HG03457 (cell line): ENCODE measurements around the gene FAM83B.
"Not testable (repeated sequence)": the region's sequence is repeated elsewhere in the genome, so short reads cannot be mapped to it uniquely, and the experiment has no call there.

Experiments
- ATAC-seq: cut with Tn5 transposase; IDR thresholded peaks from one replicate; pipeline ENCODE4 v1.9.1; 2021; ENCODE audit warnings: moderate number of reproducible peaks; ENCODE audit not compliant: unreplicated experiment

Gene FAM83B

DNA sequence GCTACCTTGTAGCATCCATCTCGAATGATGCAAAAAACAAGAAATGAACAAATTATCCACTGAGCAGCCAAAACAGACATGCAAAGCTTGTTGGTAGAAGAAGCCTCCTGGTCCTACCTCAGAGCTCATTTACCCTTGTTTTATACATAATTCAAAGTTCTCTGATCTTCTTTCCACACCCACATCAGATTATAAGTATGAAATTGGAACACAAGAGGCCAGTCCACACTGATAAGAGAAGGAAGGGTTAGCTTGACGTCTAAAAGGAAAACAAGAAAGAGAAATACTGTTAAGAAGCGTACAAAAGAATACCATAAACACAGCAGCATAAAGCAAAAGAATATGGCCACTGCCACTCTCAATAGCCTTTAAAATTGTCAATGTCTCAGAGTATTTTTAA lies 49.7 kb downstream of the FAM83B start:
- no peak for ATAC-seq

DNA sequence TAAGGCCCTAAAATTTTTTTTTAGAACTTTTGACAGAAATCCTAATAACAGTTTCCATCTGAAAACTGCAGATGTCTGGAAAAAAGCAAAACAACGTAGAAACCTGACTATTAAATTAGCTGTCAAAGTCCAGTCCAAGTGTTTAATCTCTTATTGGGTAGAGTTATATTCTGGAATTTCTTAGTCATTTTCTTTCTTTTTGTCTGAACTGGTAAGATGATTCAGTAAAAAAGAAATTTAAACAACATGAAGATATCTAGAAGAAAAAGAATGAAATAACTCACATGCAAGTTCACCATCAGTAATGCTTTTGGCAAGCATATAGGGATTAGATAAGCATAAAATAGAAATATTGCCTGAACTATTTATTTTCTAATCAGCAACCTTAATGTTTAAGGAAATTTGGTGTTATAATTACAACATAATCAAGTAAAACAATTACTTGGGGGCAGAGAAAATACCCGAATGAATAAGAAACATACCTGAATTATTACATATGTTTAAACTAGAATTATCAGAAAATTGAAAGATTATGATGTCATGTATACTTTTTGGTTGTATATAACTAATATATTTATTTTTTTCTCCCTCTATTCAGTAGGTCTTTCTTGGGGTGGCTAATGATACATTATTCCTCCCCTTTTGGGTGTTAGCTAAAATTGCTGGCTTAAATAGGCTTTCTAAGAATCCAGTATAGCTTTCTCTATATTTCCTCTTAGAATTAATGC lies 51.1 kb downstream of the FAM83B start:
- no peak for ATAC-seq

DNA sequence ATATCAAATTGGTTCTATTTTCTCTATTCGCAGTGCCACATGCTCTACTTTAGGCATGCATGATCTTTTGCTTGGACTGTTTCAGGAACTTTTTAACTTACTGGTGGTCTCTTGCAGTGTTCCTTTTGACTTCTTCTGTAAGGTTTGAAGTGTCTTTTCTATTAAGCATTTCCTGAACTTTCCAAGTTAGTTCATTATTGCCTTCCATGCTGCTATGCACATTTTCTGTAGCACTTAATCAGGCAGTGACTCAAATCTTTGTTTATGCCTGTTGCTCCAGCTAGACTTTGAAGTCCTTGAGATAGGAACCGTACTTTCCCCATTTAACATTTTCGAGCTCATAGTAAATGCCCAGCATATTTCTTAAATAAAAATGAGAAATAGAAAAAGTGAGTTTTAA lies 52.2 kb downstream of the FAM83B start:
- ATAC-seq: no peak

DNA sequence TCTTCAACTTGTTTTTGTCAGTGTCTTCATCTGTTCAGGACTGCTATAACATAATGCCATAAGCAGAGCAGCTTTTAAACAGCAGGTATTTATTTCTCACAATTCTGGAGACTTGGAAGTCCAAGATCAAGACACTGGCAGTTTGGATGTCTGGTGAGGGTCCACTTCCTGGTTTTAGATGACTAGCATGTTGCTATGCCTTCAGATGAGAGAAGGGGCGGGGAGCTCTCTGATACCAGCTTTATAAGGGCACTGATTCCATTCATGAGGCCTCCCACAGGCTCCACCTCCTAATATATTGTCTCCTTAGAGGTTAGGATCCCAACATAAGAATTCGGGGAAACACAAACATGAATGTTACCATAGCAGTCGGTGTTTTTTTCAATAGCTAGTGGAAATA lies 52.9 kb downstream of the FAM83B start:
- ATAC-seq: no peak

DNA sequence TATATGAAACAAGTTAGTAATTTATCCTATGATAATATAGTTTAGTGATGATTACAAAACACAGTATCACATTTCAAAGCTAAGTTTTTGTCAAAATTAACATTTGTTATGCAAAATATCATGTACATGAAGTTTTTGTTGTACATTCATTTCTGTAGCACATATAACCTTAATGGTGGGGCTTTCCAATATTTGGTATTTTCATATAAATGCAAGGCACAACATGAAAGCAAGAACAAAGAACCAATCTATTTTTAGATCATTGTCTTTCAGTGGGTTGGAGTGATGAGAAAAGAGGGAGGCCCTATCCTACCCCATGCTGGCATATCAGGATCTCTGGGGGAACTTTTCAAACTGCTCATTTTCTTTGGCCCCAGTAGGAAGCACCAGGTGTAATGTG lies 53.4 kb downstream of the FAM83B start:
- ATAC-seq: no peak

DNA sequence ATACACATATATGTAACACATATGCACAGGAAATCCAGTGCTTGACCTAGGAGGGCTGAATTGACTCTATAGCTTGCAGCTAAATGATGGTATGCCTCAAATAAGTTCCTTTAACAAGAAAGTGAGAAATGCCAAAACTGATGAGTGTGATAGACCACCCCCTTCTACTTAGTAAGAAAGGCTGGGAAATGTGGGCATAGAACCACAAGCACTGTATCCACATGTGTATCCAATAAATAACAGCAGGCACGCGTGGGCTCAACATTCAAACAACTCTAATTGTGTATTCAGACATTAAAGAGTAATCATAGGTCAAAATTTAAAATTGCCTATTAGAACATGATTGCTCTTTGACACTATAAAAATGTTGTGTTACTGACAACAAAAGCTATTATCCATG lies 54.1 kb downstream of the FAM83B start:
- no peak for ATAC-seq

DNA sequence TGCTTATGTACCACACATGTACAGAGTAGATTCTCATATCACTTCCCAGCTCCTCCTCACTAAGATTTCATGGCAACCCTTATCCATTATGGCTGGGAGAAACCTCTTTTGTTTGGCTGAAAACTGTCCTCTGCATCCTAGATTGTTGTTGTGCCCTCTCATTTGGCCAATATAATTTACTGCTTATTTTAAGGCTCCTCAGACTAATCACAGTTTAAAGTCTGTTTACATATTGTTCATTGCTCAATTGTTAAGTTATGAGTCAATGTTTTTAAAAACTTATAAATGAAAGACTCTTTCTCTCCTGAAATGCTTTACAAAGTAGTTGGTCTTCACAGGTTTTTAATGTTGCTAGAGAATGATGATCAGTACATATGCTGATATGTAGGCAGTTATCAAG lies 57.3 kb downstream of the FAM83B start:
- no peak for ATAC-seq

DNA sequence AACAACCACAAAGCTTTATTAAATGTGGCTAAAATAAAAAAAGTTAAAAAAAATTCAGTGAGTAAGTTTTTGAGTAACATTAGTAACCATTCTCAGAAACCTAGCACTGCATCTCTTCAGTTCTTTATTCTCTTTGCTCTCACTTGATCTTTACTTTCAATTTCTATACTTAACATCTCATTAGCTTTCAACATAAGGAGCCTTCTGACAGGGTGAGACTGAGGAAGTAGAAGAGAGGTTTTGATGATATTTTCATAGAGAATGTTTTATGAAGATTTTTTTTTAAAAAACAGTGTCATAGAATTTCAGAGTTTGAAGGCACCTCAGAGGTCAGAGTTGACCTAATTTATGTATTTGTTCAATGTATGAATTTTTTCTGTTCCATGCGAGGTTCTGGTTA lies 60.8 kb downstream of the FAM83B start:
- no peak for ATAC-seq

DNA sequence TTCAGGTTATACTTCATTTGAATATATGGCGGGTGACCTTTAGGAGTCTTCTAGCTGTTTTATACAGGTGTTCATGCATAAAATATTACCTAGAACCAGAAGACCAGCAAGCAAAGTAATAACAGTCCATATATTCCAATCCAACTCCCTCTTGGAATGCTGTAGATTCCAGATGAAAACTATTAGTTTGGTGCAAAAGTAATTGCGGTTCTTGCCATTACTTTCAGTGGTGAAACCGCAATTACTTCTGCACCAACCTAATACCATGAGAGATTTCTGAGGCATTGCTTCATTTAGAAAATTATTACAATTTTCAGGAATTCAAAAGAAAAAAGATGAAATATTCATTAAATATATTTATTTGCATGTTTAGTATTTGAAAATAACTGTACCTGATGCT lies 62.6 kb downstream of the FAM83B start:
- ATAC-seq: no peak

DNA sequence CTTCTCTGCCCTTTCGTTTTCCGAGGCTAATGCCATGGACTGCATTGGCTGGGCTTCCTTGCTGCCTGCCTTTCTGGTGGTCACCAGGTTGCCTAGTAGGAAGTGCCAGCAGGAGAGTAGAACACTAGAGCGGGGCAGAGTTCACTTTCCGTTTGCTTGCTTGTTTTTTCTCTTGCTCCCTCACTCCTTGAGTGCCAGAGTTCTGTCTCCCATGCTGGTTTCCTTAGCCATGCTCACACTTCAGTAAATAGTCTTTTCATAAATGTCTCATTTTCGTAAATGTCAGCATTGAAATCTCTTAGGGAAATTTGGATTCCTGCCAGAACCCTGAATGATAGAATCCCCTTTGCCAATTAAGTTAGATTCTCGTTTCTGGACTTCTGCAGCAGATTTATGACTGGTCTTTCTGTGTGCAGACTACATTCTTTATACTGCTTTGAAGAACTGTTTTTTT lies 63.9 kb downstream of the FAM83B start:
- no peak for ATAC-seq

DNA sequence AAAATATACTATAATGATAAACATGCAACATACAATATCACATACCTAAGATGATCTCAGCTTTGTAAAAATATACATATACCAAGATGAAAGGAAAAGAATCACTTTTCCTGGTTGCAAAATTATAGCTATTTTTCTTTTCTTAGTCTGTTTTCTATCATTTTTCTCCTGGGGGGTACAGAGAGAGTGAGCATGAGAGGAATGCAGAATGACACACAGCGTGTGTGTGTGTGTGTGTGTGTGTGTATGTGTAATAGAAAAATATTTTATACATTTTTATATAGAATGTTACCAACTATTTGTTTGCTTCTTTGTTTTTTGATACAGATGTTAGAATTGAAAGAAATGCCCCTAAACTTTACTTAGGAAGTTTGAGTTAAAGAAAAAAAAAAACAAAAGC lies 64.3 kb downstream of the FAM83B start:
- ATAC-seq: no peak

DNA sequence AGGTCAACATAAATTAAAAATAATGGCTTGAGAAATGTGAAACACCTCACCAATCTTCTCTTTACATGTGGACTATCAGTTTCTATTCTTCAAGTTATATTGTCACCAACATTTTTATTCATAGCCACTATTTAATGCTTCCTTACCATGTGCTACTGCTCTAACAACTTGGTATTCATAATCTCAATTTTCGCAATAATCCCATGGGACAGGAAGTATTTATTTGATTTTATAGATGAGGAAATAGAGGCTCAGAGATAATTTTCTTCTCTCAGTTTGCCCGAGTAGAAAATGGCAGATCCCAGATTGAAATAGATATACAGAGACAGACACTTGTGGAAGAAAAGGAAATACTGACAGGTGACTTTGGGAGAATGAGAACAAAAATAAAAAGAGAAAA lies 66.6 kb downstream of the FAM83B start:
- ATAC-seq: no peak

DNA sequence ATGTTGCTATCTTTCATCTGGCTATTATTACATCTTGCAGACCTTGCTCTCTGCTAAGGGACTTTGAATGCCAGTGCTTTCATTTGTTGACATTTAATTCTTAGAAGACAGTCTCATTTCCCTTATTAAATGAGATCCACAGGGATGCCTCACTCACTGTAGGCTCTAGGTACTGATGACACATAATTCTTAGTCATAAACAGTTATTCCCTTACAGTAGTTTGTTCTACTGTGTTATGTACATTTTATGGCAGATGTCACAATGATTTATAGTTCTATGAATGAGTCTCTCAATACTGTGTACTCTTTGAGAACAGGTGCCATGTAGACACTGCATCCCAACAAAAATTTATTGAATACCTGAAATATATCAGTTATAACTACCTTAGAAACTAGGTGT lies 70.3 kb downstream of the FAM83B start:
- no peak for ATAC-seq

DNA sequence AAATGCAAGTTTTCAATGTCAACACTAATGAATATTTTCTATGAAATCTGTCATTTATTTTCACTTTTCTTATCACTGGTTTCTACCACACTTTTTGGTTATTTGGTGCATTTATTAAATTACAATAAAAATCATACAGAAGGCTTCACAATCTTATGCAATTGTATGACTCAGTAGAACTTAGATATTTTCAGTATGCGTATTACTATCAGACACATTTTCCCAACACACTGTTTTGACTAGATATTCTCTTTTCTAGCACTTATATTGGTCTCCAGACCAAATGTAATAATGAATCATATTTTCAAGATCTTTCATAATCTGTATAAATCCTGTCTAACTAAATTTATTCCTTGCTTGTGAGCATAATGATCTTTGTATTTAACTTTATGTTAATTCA lies 74.1 kb downstream of the FAM83B start:
- ATAC-seq: no peak

DNA sequence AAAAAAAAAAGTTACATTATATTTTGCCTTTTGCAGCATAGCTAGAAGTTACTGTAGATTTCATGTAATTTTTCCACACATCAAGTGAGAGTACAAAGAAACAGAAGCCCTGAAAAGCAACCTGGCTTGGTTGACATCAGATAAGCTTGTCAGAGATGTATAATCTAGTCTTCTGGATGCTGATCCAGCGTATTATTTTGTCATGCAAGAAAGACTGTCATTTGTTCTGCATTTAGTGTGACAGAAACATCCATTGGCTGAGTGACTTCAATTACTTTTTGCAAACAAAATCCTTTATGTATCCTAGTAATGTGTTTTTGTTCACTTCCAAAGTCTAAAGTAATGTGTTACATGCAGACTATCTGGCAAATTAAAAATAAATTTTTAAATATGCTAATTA lies 75.3 kb downstream of the FAM83B start:
- ATAC-seq: no peak

DNA sequence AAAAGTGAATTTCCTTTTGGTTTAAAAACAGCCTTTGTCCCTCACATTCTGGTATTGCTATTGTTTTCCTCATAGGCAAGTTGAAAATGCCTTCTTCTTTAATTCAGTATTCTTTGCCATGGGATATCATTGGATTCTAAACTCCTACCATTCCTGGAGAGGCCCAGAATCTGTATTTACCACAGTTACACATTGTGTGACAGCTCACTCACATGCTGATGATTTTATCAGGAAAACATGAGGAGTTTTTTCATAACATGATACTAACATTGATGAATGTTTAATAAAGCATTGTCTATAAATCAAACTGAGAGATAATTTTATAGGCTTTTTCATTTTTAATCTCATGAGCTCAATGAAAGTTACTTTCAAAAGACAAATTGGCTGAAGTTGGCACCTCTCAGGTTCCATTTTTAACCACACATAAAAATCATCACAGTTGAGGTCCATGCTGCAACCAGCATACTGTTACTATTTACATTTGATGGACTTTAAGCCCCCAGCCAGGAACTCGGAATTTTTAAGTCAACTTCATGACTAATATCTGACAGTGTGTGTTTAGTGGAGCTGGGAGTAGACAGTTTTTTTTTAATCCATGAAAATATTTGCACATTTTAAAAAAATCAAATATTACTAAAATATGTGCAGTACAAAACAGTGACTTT lies 82.8 kb downstream of the FAM83B start:
- ATAC-seq: no peak

DNA sequence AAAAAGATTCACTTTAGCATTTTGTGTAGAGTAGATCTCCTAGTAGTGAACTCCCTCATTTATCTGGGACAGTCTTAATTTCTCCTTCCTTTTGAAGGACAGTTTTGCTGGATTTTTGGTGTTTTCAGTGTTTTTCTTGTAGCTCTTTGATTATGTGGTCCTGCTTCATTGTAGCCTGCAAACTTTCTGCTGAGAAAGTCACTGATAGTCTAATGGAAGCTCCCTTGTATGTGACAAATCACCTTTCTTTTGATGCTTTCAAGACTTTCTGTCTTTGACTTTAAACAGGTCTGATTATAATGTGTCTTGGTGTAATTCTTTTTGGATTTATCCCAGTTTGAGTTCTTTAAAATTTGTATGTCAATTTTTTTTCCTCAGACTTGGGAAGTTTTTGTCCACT lies 86.1 kb downstream of the FAM83B start:
- no peak for ATAC-seq

DNA sequence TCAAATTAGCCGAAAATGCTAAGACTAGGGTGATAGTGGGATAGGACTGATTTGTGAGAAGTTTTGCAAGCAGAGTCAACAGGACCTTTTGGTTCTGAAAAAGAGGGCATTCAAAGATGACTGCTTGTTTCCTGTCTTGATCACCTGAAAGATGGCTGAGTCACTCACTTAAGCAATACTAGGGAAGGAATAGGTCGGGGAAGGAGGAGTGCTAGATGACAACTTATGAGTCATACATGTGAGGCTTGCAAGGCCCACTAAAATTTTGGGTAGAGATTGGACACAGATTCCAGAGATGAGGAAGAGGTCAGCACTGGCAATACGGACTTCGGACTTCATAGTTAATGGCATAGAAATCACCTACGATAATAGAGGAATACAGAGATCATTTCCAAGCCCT lies 89.2 kb downstream of the FAM83B start:
- ATAC-seq: no peak

DNA sequence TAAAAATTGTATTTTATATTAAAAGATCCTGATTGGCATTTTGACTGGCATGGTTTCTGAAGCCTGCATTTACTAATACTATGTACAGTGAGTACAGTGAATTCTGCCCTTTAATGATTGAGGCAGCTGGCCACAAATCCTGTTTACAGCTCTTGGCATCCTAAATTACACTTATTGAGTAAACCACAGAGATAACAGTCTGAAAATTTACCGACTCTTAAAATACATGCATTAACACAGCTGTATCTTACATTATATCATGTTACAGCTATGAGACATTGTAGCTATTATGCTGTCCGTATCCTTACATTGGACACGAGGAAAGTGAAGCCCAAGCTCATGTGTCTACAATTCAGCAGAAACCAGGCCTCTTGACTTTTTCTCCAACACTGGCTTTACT lies 90.8 kb downstream of the FAM83B start:
- no peak for ATAC-seq

DNA sequence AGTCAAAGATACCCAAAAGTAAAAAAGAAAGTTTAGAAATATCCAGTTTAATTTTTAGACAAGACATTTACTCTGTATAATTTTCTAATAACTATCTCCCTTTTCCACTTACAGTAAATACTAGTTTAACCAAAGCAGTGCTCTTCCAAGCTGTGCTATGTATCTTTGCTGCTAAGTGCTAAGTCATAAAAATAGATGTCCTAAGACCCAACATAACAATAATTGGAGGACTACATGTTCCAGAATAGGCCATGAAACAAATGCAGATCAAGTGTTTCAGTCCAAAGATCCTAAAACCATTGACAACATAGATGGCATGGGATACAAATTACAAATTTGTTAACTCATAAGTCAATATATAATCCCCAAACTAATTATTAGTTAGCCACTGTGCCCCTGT lies 111.1 kb downstream of the FAM83B start:
- no peak for ATAC-seq

DNA sequence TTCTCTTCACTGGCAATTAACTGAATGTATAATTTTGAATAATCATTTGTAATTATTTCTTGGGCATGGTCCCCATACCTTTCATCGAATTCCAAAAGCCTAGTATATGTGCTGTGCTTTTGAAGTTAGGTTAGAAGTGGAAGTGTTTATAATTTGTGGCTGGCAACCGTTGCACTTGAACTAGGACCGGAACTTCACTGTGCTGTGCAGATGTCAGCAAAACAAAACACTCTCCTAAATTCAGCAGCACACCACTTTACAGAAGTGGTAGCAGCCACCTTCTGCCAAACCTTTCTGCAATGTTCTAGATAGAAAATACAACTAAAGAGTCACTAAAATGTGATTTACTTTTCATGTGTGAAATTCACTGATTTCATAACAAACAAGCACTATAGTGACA lies 111.9 kb downstream of the FAM83B start:
- ATAC-seq: no peak

DNA sequence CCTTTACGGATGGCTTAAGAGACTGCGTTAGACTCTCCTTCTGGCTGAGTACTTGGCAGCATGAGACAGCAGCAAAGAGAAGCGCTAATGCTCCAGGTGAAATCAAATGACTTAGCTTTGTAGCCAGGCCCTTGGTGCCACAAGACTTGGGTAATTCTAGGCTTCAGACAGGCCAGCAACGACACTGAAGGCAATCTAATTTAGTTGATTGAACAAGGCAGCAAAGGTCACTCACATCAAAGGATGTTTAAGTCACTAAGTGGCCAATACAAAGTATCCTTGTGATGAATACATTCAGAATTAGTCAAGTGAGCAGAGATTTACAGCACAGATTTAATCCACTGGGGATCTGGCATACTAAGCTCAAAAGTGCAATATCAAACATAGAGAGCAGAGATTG lies 113.2 kb downstream of the FAM83B start:
- no peak for ATAC-seq

DNA sequence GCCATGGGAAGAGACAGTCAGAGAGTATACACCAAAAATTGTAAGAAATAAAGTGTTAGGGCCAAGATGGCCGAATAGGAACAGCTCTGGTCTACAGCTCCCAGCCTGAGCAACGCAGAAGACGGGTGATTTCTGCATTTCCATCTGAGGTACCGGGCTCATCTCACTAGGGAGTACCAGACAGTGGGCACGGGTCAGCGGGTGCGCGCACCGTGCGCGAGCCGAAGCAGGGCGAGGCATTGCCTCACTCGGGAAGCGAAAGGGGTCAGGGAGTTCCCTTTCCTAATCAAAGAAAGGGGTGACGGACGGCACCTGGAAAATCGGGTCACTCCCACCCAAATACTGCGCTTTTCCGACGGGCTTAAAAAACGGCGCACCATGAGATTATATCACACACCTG lies 114.8 kb downstream of the FAM83B start:
- not testable (repeated sequence) for ATAC-seq
